HG03060 (cell line): ENCODE measurements around the gene SNX9.

Experiments
- ATAC-seq: cut with Tn5 transposase; IDR thresholded peaks from one replicate; pipeline ENCODE4 v1.9.1; 2021; ENCODE audit warnings: low read depth, moderate number of reproducible peaks; ENCODE audit not compliant: unreplicated experiment

The SNX9 gene

GRCh38 chr6:157800420-157801237, 22.4 kb upstream of the SNX9 start:
- peak; percentile 94 for ATAC-seq

GRCh38 chr6:157804448-157805327, 18.4 kb upstream of the SNX9 start:
- ATAC-seq: no peak

- no peak for ATAC-seq
These were observed 16.8 kb upstream of the SNX9 start for GRCh38 chr6:157806131-157806855.

GRCh38 chr6:157806856-157807215, 16.2 kb upstream of the SNX9 start:
- no peak for ATAC-seq

- no peak for ATAC-seq
These were observed 14.6 kb upstream of the SNX9 start for GRCh38 chr6:157808405-157808950.

- no peak for ATAC-seq
These were observed 13.4 kb upstream of the SNX9 start for GRCh38 chr6:157809613-157810012.

GRCh38 chr6:157811137-157811475, 11.9 kb upstream of the SNX9 start:
- ATAC-seq: no peak

GRCh38 chr6:157811476-157812173, 11.4 kb upstream of the SNX9 start:
- no peak for ATAC-seq

- no peak for ATAC-seq
These were observed 10.4 kb upstream of the SNX9 start for GRCh38 chr6:157812425-157813171.

GRCh38 chr6:157813191-157813590, 9.9 kb upstream of the SNX9 start:
- no peak for ATAC-seq

- ATAC-seq: no peak
These were observed 9.1 kb upstream of the SNX9 start for GRCh38 chr6:157813750-157814455.

GRCh38 chr6:157814883-157815282, 8.2 kb upstream of the SNX9 start:
- ATAC-seq: peak; percentile 59

GRCh38 chr6:157821342-157822033, 1.6 kb upstream of the SNX9 start:
- ATAC-seq: no peak

GRCh38 chr6:157822245-157823000, 623 bp upstream of the SNX9 start:
- peak; percentile 12 for ATAC-seq

- ATAC-seq: peak; percentile 43
These were observed 703 bp downstream of the SNX9 start for GRCh38 chr6:157823528-157824370.

- no peak for ATAC-seq
These were observed 2.3 kb downstream of the SNX9 start for GRCh38 chr6:157825243-157825904.
